Astrocyte (in vitro differentiated cells and primary cell): ENCODE results near the gene MRTFB. TPM values are rescaled to one million over a fixed set of nuclear protein-coding genes. Genes with fewer than 3 reads are reported as not detected.
A peak's percentile ranks its signal among the peaks of the same experiment; 100 is the strongest.

Source experiments
- DNase-seq: peaks from one replicate; pipeline ENCODE4 v3.0.0-alpha.2; 2010; ENCODE audit warnings: low read depth
- FAIRE-seq: peaks from 2 replicates; lab custom pipeline; 2011; peaks lifted over from hg19 to GRCh38; lab: Jason Lieb, UNC
- H2AFZ ChIP-seq: 2 replicates; pipeline ENCODE4 v1.6.0; 2012; ENCODE audit warnings: low read depth, low read length, inconsistent platforms
- H3K27ac ChIP-seq: 2 replicates; pipeline ENCODE4 v1.5.1; 2011; ENCODE audit warnings: low read depth, low read length, inconsistent platforms
- H3K27me3 ChIP-seq: 2 replicates; pipeline ENCODE4 v1.6.0; 2011; ENCODE audit warnings: low read length, inconsistent platforms; ENCODE audit not compliant: insufficient read depth
- H3K36me3 ChIP-seq: 2 replicates; pipeline ENCODE4 v1.5.1; 2011; ENCODE audit warnings: low read length, inconsistent platforms; ENCODE audit not compliant: insufficient read depth
- H3K4me1 ChIP-seq: 2 replicates; pipeline ENCODE4 v1.5.1; 2011; ENCODE audit warnings: low read length, inconsistent platforms; ENCODE audit not compliant: insufficient read depth
- H3K4me2 ChIP-seq: 2 replicates; pipeline ENCODE4 v1.6.0; 2012; ENCODE audit warnings: low read length, inconsistent platforms
- H3K4me3 ChIP-seq: 2 replicates; pipeline ENCODE4 v1.5.1; 2011; ENCODE audit warnings: low read depth, mild to moderate bottlenecking, low read length, inconsistent platforms; ENCODE audit not compliant: insufficient read depth
- H3K79me2 ChIP-seq: 2 replicates; pipeline ENCODE4 v1.6.0; 2012; ENCODE audit warnings: mild to moderate bottlenecking, low read length, inconsistent platforms; ENCODE audit not compliant: insufficient read depth
- H3K9ac ChIP-seq: 2 replicates; pipeline ENCODE4 v1.6.0; 2012; ENCODE audit warnings: mild to moderate bottlenecking, low read length, inconsistent platforms
- H3K9me3 ChIP-seq: 2 replicates; pipeline ENCODE4 v1.5.1; 2012; ENCODE audit warnings: low read depth, mild to moderate bottlenecking, low read length, inconsistent platforms; ENCODE audit not compliant: insufficient read depth
- H4K20me1 ChIP-seq: 2 replicates; pipeline ENCODE4 v1.6.0; 2012; ENCODE audit warnings: low read length, inconsistent platforms; ENCODE audit not compliant: insufficient read depth
- H3K27ac Mint-ChIP-seq: one replicate; pipeline ENCODE4 v1.8.0; 2021; ENCODE audit warnings: mild to moderate bottlenecking, mixed read lengths; ENCODE audit not compliant: unreplicated experiment
- H3K27me3 Mint-ChIP-seq: one replicate; pipeline ENCODE4 v1.8.0; 2021; ENCODE audit warnings: low read depth, mixed read lengths; ENCODE audit not compliant: unreplicated experiment
- H3K36me3 Mint-ChIP-seq: one replicate; pipeline ENCODE4 v1.8.0; 2021; ENCODE audit warnings: low read depth, mixed read lengths; ENCODE audit not compliant: unreplicated experiment
- H3K4me1 Mint-ChIP-seq: one replicate; pipeline ENCODE4 v1.8.0; 2021; ENCODE audit warnings: low read depth, mixed read lengths; ENCODE audit not compliant: unreplicated experiment
- H3K4me3 Mint-ChIP-seq: one replicate; pipeline ENCODE4 v1.8.0; 2021; ENCODE audit warnings: mild to moderate bottlenecking, moderate library complexity, mixed read lengths; ENCODE audit not compliant: unreplicated experiment
- H3K9me3 Mint-ChIP-seq: one replicate; pipeline ENCODE4 v1.8.0; 2021; ENCODE audit warnings: mild to moderate bottlenecking, mixed read lengths; ENCODE audit not compliant: unreplicated experiment
- EZH2 ChIP-seq: IDR thresholded peaks from 2 replicates; pipeline ENCODE4 v1.6.1; 2012; ENCODE audit warnings: mild to moderate bottlenecking, low read length, inconsistent platforms; ENCODE audit not compliant: insufficient read depth
- total RNA-seq: library from RNA; stranded (reverse); gene quantifications from 2 replicates; pipeline ENCODE4 v1.2.1, GENCODE V29; 2021
- TF ChIP-seq, protein P1 (sequence below): IDR thresholded peaks from 2 replicates; pipeline ENCODE4 v1.5.1; 2011; ENCODE audit warnings: low read depth, mild to moderate bottlenecking, inconsistent platforms, low read length, moderate library complexity; ENCODE audit not compliant: insufficient read depth

Gene MRTFB
- total RNA-seq, 1 donor from 2014 or later = 32.5 TPM

- Histone ChIP-seq H3K36me3 (no peaks in the 10 kb centered on the region), H3K27me3 (no peaks in the 10 kb centered on the region), H2AFZ (no peak overlapping the region), H3K4me1 (no peaks in the 10 kb centered on the region), H3K27ac (no peak overlapping the region), H3K4me3 (no peak overlapping the region), H4K20me1 (peaks cover 11% of the 10 kb centered on the region), H3K9ac (no peak overlapping the region), H3K9me3 (no peaks in the 10 kb centered on the region), H3K79me2 (peaks cover 8% of the 10 kb centered on the region), H3K4me2 (no peak overlapping the region)
- FAIRE-seq (no peak), DNase-seq (no peak)
- H3K36me3 Mint-ChIP-seq = peaks cover 3% of the 10 kb centered on the region
- no peak overlapping the region for H3K27ac Mint-ChIP-seq
- TF ChIP-seq, protein P1, sequence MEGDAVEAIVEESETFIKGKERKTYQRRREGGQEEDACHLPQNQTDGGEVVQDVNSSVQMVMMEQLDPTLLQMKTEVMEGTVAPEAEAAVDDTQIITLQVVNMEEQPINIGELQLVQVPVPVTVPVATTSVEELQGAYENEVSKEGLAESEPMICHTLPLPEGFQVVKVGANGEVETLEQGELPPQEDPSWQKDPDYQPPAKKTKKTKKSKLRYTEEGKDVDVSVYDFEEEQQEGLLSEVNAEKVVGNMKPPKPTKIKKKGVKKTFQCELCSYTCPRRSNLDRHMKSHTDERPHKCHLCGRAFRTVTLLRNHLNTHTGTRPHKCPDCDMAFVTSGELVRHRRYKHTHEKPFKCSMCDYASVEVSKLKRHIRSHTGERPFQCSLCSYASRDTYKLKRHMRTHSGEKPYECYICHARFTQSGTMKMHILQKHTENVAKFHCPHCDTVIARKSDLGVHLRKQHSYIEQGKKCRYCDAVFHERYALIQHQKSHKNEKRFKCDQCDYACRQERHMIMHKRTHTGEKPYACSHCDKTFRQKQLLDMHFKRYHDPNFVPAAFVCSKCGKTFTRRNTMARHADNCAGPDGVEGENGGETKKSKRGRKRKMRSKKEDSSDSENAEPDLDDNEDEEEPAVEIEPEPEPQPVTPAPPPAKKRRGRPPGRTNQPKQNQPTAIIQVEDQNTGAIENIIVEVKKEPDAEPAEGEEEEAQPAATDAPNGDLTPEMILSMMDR = no peak
- no peak for TF ChIP-seq EZH2
- no peaks in the 10 kb centered on the region for H3K9me3 Mint-ChIP-seq
- peaks cover 2% of the 10 kb centered on the region for H3K4me1 Mint-ChIP-seq
- H3K27me3 Mint-ChIP-seq = no peaks in the 10 kb centered on the region
- no peak overlapping the region for H3K4me3 Mint-ChIP-seq
Observed at GRCh38 chr16:14129502-14129901, 58.4 kb downstream of the MRTFB start.

DNA sequence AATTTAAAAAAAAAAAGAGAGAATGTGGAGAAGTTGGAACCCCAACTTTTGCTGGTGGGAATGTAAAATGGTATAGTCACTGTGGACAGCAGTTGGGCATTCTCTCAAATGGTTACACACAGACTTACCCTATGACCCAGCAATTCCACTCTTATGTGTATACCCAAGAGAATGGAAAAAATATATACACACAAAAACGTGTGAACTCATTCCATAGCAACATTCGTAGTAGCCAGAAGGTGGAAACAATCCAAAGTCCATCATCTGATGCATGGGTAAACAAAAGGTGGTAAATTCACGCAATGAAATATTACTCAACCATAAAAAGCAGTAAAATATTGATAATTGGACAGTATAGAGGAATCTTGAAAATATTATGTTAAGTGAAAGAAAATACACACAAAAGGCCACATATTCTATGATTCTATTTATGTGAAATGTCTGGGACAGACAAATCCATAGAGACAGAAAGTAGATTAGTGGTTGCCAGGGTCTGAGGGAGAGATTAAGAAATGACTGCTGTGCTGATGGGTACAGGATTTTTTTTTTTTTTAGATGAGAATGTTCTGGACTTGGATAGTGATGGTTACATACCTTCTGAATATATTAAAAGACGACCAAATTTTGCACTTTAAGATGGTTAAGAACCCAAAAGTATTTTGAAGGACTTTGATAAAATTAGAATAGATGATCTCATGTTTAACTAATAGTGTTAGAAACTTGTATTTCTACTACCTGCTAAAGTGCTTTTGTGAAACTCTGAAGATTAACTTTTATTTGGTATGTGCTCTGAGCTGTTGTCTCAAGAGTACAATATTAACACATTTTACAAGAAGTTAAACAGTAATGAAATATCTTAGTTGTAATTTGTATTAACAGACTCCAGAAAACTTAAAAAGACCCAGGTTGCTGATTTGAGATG is 60.9 kb downstream of the MRTFB start:
- no peak overlapping the region for H3K9ac ChIP-seq
- no peak overlapping the region for H3K4me3 ChIP-seq
- no peaks in the 10 kb centered on the region for H3K9me3 ChIP-seq
- FAIRE-seq (no peak), DNase-seq (peak; percentile 23)
- no peaks in the 10 kb centered on the region for H3K27me3 ChIP-seq
- no peaks in the 10 kb centered on the region for H3K36me3 ChIP-seq
- Mint-ChIP-seq H3K4me3 (no peak overlapping the region), H3K27me3 (no peaks in the 10 kb centered on the region), H3K27ac (no peak overlapping the region), H3K36me3 (peaks cover 3% of the 10 kb centered on the region), H3K4me1 (peaks cover 2% of the 10 kb centered on the region), H3K9me3 (no peaks in the 10 kb centered on the region)
- H2AFZ ChIP-seq = no peak overlapping the region
- no peak overlapping the region for H3K27ac ChIP-seq
- no peak for TF ChIP-seq EZH2
- TF ChIP-seq, protein P1 = no peak
- H3K4me2 ChIP-seq = no peak overlapping the region
- H3K4me1 ChIP-seq = no peaks in the 10 kb centered on the region
- H3K79me2 ChIP-seq = no peaks in the 10 kb centered on the region
- peaks cover 4% of the 10 kb centered on the region for H4K20me1 ChIP-seq

DNA sequence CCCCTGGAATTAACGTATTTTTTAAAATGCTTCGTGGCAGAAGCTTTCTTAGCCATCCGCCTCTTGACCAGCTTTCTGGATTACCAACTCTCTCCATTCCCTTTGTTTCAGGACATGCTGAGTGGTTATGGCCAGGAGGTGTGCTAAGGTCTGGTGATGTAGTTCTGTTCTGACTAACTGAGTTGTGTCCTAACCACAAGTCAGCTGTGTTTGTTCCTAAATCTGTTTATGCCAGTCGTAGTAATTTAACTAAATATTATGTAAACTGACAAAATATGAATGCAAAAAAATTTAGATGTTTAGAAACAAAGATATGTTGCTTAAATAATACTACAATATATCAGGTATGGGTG is 61.6 kb downstream of the MRTFB start:
- Histone ChIP-seq H3K4me2 (no peak overlapping the region), H3K27ac (no peak overlapping the region), H2AFZ (no peak overlapping the region), H3K36me3 (no peaks in the 10 kb centered on the region), H3K9me3 (no peaks in the 10 kb centered on the region), H4K20me1 (peaks cover 4% of the 10 kb centered on the region), H3K4me3 (no peak overlapping the region), H3K9ac (no peak overlapping the region), H3K4me1 (no peaks in the 10 kb centered on the region), H3K79me2 (no peaks in the 10 kb centered on the region), H3K27me3 (no peaks in the 10 kb centered on the region)
- H3K9me3 Mint-ChIP-seq = no peaks in the 10 kb centered on the region
- no peak for TF ChIP-seq EZH2
- TF ChIP-seq, protein P1 = no peak
- FAIRE-seq = no peak
- H3K27ac Mint-ChIP-seq = no peak overlapping the region
- DNase-seq = peak; percentile 11
- no peak overlapping the region for H3K4me3 Mint-ChIP-seq
- H3K4me1 Mint-ChIP-seq = peaks cover 2% of the 10 kb centered on the region
- no peaks in the 10 kb centered on the region for H3K27me3 Mint-ChIP-seq
- H3K36me3 Mint-ChIP-seq = peaks cover 3% of the 10 kb centered on the region
